Adrenal gland (tissue), 5 donors: Measurements from ENCODE around the gene ARHGAP4.

Experiments used
- POLR2A ChIP-seq, 2 donors: fragments of 450-650 bp; IDR thresholded peaks; one replicate each; pipeline ENCODE4 v1.6.1; 2017; ENCODE audit warnings: antibody characterized with exemption in 2 of 2, mild to moderate bottlenecking in 2 of 2, moderate library complexity in 1 of 2
- TF ChIP-seq, protein P1 (sequence below), 6 experiments: fragments of 450-650 bp in 4 of 6; fragments of 200-600 bp in 2 of 6; sonication (generic) in 1 of 6; IDR thresholded peaks; 1 replicate in 5 of 6; 2 replicates in 1 of 6; pipeline versions ENCODE4 v1.5.1 to v1.8.0; 2016 to 2021; ENCODE audit warnings: antibody characterized with exemption in 6 of 6, mild to moderate bottlenecking in 2 of 6, moderate library complexity in 1 of 6
- donor health status: DM: no; HTN: no; CAD: no.

DNA sequence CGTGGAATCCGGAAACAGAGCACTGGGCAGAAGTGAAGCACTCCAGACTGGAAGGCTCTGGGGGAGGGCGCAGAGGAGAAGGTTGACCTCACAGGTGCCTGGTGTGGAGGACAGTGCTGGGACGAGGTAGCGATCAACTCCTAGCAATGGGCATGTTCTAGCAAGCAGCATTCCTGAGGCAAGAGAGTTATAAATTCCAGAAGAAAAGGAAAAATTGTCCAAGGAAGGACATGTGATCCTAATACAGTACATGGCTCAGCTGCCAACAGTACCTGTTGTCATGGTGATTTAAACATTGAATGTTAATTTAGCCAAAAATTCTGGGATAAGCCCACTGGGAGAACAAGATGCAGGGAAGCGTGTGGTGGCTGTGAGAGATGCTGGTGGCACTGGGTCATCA is 8.2 kb downstream of the ARHGAP4 start:
- TF ChIP-seq POLR2A (IDR thresholded peaks at IDR 0.05) = no peak
- TF ChIP-seq, protein P1, sequence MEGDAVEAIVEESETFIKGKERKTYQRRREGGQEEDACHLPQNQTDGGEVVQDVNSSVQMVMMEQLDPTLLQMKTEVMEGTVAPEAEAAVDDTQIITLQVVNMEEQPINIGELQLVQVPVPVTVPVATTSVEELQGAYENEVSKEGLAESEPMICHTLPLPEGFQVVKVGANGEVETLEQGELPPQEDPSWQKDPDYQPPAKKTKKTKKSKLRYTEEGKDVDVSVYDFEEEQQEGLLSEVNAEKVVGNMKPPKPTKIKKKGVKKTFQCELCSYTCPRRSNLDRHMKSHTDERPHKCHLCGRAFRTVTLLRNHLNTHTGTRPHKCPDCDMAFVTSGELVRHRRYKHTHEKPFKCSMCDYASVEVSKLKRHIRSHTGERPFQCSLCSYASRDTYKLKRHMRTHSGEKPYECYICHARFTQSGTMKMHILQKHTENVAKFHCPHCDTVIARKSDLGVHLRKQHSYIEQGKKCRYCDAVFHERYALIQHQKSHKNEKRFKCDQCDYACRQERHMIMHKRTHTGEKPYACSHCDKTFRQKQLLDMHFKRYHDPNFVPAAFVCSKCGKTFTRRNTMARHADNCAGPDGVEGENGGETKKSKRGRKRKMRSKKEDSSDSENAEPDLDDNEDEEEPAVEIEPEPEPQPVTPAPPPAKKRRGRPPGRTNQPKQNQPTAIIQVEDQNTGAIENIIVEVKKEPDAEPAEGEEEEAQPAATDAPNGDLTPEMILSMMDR (IDR thresholded peaks at IDR 0.05) = no peak
